Umbilical cord (tissue), 2 donors: ENCODE measurements around the gene PCSK6. TPM values are rescaled to one million over a fixed set of nuclear protein-coding genes. Genes with fewer than 3 reads are reported as not detected.

Source experiments
- DNase-seq: peaks from one replicate; pipeline ENCODE4 v3.0.0-alpha.2; 2015; ENCODE audit warnings: low spot score
- total RNA-seq: library from RNA; depleted of rRNA; stranded (reverse); fragments of >200 nt; gene quantifications from one replicate; pipeline ENCODE4 v1.2.3, GENCODE V29; 2014; ENCODE audit warnings: low replicate concordance; ENCODE audit not compliant: insufficient read depth

PCSK6 gene
- 22.6 TPM for total RNA-seq

DNA sequence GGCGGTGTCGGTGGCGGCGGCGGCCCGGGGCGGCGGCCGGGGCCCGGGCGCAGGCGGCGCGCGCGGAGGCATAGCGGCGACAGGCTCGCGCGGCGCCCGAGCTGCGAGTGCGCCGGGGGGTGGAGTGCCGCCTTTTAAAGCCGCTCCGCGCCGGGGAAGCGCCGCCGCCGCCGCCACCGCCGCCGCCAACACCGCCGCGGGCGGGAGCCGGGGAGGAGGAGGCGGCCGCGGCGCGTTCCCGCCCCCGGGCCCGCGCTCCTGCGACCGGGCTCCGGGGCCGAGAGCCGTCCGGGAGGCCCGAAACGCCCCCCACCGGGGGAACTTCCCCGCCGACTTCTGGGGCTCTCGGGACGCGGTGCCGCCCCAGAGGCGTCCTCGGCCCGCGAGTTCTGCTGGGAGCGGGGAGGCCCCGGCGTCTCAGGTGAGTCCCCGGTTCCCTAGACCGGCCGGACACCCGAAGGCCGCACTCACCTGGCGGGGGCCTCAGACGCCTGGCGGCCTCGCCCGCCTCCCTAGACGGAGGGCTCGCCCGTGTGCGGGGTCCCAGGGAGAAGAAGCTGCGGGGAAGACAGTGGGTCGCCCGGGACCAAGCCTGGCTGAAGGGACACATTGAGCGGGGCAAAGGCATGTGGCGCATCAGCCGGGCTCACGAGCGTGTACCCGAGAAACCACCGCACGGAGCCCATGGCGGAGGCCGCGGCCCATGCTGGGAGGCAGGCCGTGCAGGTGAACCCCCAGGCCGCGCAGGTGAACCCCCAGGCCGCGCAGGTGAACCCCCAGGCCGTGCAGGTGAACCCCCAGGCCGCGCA lies at the start of gene PCSK6:
PCSK6 (minus strand) TSS at position 109 of the 809 bp plus-strand sequence; CDS start at position 72, 37 bp downstream.
- no peak for DNase-seq

- no peak for DNase-seq
These were observed 49.5 kb upstream of the PCSK6 start for GRCh38 chr15:101538996-101539395.

- DNase-seq, result no peak
These were observed 48.7 kb upstream of the PCSK6 start for GRCh38 chr15:101538177-101538576.

DNA sequence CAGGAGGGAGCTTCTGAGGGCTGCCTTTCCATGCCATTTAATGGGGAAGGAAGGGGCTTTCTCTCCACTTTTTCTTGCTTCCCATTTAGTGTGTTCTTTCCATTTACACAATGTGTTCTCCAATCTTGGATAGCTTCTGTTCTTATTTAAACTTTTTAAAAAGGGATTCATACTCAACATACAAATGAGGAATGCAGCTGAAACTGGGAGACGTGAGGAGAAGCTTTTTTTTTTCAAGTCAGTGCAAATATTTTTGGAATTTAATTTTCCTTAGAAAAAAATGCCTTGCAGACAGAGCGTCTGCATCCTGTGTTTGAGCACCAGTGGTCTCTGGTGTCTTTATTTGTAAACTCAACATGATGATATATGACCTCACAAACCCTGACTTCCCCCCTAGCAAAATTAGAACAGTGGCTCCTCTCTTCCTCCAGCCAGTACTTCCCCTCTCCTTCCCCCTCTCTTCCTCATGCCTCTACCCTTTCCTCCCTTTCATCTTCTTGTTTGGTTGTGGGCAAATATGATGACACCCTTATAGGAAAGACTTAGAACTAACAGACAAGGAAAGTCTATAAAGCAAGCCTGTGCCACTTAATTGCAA lies 48.1 kb upstream of the PCSK6 start:
- DNase-seq, result peak; percentile 38

DNA sequence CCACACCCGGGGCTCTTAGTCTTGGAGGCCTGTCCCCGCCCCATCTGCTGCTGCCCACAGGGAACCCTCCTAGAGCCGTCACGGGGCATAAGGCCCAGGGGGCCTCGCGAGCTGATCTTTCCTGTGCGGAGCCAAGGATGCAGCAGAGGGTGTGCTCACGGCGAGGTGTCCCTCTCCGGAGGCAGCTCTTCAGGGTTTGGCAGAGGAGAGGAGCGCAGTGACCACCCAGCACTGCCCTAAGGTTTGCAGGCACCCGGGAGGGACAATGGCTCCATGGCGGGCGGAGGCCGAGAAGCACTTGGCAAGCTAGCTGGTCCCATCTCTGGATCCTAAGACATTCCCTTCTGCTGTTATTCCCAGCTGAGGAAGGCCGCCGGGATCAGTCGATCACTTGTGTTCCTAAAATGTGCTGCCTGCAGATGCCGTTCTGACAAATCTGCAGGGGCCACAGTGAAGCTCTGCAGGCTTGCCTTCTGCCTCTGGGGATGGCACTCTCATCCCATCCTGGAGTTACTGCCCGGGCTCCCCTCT lies 47.4 kb upstream of the PCSK6 start:
- DNase-seq, result no peak

GRCh38 chr15:101536166-101536874 lies 46.8 kb upstream of the PCSK6 start:
- no peak for DNase-seq

GRCh38 chr15:101535170-101535902 lies 45.8 kb upstream of the PCSK6 start:
- peak; percentile 7 for DNase-seq

DNA sequence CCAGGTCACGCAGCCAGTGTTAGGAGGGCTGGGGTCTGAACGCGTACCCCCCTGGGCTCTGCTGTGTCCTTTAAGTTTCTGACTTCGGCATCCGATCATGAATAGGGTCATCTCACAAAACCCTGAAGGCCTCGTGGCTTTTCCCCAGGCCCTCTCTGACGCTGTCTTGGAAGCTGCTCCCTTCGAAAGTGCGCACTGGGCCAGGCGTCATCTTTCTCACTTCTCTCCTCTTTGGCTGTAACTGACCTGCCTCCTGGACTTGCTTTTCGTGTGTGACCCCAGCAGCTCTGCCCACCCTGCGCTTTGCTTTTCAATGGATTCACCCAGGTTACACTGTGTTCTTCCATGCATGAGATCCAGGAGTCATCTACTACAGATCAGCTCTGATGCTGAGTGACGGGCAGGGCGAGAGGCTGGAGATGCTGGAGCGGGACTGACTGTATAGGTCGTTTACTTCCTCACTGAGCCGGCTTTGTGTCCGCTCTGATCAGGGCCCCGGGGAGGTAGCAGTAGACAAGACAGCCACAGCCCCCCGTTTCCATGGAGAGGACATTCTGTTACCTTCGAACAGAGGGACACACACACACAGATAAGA lies 45.0 kb upstream of the PCSK6 start:
- DNase-seq, result no peak

DNA sequence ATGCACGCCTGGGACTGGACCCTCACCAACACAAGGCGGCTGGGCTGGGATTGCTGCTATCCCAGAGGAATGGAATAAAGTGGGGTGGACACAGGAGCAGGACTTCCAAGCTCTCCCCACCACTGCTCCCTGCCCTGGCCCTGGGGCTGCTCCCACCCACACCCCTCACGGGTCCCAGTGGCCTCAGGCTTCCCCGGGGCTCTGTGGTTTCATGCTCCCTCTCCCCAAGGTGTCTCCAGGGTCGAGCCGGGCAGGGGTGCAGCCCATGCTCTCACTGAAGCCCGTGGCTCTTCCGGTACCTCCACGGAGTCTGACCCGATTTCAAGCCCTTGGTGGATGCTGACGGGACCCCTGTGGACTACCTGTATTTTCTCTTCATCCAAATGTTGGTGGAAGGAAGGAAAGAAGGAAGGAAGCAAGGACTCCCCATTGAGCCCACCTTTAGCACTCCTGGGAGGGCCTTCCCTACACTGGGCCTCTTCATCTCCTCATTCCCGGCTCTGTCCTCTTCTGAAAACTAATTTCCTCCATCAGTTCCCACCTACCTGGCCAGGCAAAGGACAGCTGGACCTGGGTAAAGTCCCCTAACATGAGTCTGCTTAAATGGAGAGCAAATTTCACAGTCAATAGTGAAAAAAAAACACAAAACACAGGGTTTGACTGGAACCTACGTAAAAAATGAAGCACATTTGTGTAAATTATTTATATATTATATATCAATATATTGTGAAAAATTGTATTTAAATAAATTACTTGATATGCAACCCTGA lies 44.0 kb upstream of the PCSK6 start:
- DNase-seq, result no peak

DNA sequence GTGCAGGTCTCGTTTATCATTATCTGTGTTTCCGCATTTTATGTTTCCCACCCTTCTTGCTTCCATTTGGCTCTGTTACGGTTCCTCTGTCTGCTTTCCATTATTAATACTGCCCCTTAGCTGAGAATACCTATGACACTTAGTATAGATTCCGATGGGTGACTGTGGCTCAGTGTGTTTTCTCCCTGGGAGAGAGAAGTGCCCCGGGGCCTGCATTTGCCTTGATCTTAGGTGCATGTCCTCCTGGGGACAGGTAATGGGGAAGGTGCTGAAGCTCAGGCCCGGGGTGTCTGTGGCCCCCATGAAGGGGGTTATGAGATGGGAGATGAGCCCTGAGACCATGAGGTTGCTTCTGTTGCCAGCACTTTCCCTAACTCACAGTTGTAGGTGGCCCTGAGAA lies 43.4 kb upstream of the PCSK6 start:
- no peak for DNase-seq

DNA sequence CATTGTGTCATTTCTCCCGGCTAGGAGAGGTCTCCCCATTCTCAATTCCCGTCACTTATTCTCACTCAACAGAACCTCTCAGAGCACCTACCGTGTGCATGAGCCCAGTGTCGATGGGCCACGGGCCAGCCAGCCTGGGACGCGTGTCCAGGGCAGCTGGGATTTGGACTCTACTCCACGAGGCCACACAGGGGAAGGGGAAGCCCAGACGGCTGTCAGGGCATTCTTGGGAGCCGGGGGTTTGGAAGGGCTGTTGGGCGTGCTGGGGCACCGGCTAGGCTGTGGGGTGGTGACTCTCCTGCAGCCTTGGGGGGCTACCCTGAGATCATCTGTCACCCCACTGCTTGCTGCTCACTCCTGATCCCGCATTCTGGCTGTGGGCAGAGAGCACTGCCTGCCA lies 41.7 kb upstream of the PCSK6 start:
- DNase-seq, result no peak

DNA sequence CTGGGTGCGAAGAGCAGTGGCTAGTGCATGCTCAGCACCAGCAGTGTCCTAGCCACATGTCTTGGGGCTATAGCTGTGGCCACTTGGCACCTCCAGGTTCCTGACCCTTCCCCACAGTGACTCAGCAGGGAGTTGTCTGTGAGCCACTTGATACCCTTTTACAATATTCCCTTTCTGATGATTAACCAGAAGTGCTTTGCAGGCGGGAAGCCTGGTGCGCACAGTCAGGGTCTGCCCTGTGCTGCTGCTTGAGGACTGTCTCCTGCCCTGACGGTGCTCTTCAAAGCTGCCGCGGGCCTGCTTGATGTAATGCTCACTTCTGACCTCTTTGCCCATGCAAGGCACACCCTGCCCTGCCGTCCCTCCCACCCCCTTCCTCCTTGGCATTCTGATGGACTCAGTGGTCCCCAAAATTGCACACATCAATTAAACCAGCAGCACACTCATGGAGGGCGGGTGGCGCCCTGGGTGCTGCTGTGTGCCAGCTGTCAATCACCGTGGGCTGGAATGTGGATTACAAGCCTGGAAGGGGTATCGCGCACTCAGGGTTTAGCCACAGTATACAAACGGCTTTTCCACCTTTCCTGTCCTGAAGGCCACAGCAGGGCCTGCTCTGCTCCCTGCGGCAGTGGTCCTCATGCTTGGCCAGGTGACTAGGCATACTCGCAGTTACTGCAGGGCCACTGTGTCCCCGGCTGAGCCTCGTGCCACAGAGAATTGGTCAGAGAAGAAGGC lies 40.9 kb upstream of the PCSK6 start:
- DNase-seq, result no peak

- DNase-seq, result no peak
These were observed 39.4 kb upstream of the PCSK6 start for GRCh38 chr15:101528917-101529299.

DNA sequence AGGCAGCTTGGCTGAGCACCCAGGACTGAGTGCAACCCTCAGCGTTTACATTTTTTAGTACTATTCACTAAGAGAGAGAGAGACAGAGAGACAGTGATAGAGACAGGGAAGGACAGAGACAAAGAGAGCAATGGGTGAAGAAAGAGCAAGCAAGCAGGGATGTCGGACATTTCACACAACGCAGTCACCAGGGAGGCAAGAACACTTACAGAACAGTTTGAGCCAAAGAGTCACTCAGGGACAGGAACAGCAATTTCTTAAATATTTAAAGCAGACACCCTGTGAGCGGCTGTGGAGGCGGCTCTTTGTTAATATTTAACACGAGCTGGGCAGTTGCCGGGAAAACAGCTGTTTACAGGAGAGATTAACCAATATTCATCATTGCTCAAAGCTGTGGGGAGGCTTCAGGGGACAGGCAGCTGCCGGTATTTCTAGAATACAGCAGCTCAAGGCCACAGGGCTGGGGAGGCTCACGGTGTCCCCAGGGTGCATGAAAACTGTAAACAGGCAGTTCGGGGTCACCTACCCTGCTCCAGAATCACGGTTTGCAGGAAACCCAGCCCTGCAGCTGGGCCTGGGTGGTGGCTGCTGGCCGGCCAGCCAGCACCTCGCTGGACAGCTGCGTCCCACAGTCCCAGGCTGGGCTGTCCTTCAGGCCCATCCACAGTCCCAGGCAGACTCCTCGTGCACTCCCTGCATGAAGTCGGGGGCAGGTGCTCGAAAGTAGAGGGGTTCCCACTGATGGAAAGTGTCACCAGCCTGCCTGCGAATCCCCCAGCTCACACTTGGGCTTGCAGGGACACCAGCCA lies 38.8 kb upstream of the PCSK6 start:
- DNase-seq, result no peak

DNA sequence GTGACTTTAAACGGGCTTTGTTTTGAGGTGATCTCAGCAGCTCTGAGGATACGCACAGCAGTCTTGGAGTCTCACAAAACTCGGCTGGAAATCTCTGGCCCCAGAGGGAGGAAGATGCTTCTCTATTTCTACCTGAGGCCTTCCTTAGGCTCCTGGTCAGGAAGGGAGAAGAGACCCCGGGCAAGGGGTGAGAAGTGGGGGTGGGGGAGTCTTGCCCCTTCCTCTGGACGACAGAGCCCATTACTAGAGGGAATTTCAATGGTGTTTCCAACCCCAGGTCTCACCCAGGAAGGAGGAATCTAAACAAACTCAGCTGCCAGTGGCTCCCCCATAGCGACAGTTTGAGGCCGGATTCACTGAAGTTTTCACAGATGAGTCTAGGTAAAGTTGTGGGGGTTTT lies 37.4 kb upstream of the PCSK6 start:
- no peak for DNase-seq

DNA sequence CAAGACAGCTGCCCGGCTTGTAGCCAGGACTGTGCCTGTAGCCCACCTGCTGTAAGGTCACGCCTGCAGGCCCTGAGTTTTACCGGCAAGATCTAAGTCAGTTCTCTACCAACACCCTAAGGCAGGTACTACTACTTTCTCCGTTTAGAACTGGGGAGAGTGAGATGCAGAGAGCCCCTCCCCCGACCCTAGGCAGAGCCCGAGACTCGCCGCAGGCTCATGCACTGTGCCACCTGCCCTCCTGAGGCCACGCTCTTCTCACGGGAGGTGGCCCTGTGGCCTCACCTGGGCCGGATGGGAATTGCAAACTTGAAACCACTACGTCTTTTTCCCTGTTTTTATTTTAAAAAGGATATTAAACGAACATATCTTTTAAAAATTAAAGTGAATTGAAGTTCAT lies 36.9 kb upstream of the PCSK6 start:
- no peak for DNase-seq

GRCh38 chr15:101526021-101526420 lies 36.5 kb upstream of the PCSK6 start:
- no peak for DNase-seq

DNA sequence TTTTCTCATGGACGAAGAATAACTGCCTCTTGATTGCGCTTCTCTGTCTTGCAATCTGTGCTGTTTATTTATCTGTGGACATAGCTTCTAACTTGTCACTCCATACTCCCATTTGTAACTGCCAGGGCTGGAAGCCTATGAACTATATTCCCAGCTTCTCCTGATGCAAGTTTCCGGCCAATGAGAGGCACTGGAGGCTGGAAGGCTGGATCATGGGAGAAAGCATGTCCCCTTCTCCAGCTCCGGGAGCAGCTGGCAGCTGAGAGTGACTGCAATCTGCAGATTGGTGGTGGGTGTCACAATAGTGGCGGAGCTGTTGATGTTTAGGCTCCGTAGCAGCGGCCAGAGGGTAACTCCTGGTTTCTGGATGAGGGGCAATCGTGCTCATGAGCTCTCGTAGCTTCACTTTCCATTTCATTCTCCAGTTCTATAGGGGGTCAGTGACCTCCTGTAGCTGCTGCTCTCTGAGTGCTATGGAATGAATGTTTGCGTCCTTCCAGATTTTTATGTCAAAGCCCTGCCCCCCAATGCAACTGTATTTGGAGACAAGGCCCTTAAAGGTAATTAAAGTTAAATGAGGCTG lies 35.7 kb upstream of the PCSK6 start:
- no peak for DNase-seq

GRCh38 chr15:101523560-101523940 lies 34.0 kb upstream of the PCSK6 start:
- DNase-seq, result no peak
